Mucosa of descending colon (tissue), 3 donors: ENCODE results near the gene SRPK2. TPM values are rescaled to one million over a fixed set of nuclear protein-coding genes. Genes with fewer than 3 reads are reported as not detected.

ENCODE experiments used
- ATAC-seq: fragments of 200-7000 bp; cut with Tn5 transposase; one replicate; pipeline ENCODE4 v1.9.1; 2020; ENCODE audit warnings: mild to moderate bottlenecking, moderate library complexity
- DNase-seq, 3 donors: peaks; one replicate each; pipeline ENCODE4 v3.0.0-alpha.2; 2020
- H3K36me3 ChIP-seq: fragments of 200-600 bp; one replicate; pipeline ENCODE4 v1.8.0; 2021; ENCODE audit warnings: low read depth, mild to moderate bottlenecking
- H3K4me1 ChIP-seq: fragments of 200-600 bp; one replicate; pipeline ENCODE4 v1.8.0; 2021; ENCODE audit warnings: low read depth, mild to moderate bottlenecking
- H3K4me3 ChIP-seq: fragments of 200-600 bp; one replicate; pipeline ENCODE4 v1.8.0; 2021; ENCODE audit warnings: mild to moderate bottlenecking
- H3K9me3 ChIP-seq: fragments of 200-600 bp; one replicate; pipeline ENCODE4 v1.8.0; 2021; ENCODE audit warnings: mild to moderate bottlenecking
- CTCF ChIP-seq: fragments of 200-600 bp; IDR thresholded peaks from one replicate; pipeline ENCODE4 v1.8.0; 2022; ENCODE audit warnings: antibody characterized with exemption, mild to moderate bottlenecking
- intact Hi-C, 2 donors: fragments of 100-400 bp; cut with DNase I in 1 of 2; cut with micrococcal nuclease in 1 of 2; formaldehyde crosslinking; loops; one replicate each; pipeline versions ENCODE4 v1.11.0 to v1.11.1; 2022; cut with DNase I, micrococcal nuclease
- total RNA-seq, 3 donors: library from RNA; stranded (reverse); fragmentation: NEBNext Ultra II Directional in 2 of 3; extraction: Animal tissue kit (Norgen Biotek cat#: 25700) in 2 of 3; gene quantifications; one replicate each; pipeline versions ENCODE4 v1.2.1 to v1.2.4, GENCODE V29; 2021 to 2023
- donor health status: DM: no; HTN: no; CAD: no; lungs with moderate emphysema.
- donor health status: DM: no; HTN: no; CAD: no.
- donor health status: DM: no; HTN: yes; CAD: no.

The SRPK2 gene
- total RNA-seq, 3 donors from 2014 or later = 25.7 to 59.2 (median 31.6) TPM

DNA sequence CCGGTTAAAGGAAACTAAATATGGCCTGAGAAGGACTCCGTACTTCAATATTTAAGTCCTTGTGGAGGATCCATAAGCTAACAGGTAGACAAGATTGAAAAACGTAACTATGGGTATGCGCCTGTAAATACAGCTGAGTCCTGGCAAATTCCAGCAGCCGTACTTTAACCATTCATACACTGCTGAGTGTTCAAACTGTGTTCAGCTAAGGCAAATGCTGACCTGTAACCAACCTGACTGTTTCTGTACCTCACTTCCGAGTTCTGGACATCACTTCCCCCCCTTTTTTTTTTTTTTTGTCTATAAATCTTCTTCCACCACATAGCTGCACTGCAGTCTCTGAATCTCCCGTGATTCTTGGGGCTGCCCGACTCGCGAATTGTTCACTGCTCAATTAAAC is 69.1 kb downstream of the SRPK2 start:
- Histone ChIP-seq H3K4me3 (no peak overlapping the region), H3K4me1 (no peaks in the 10 kb centered on the region), H3K36me3 (no peaks in the 10 kb centered on the region), H3K9me3 (no peaks in the 10 kb centered on the region)
- ATAC-seq = no peak
- TF ChIP-seq CTCF = no peak
- DNase-seq = no peak
- intact Hi-C loops = no loop called here

GRCh38 chr7:105316578-105317344 is 72.0 kb downstream of the SRPK2 start:
- H3K9me3 ChIP-seq = no peaks in the 10 kb centered on the region
- no peak overlapping the region for H3K4me3 ChIP-seq
- no peak for TF ChIP-seq CTCF
- intact Hi-C loops = no loop called here
- no peak for DNase-seq
- no peaks in the 10 kb centered on the region for H3K36me3 ChIP-seq
- ATAC-seq = no peak
- H3K4me1 ChIP-seq = no peaks in the 10 kb centered on the region

DNA sequence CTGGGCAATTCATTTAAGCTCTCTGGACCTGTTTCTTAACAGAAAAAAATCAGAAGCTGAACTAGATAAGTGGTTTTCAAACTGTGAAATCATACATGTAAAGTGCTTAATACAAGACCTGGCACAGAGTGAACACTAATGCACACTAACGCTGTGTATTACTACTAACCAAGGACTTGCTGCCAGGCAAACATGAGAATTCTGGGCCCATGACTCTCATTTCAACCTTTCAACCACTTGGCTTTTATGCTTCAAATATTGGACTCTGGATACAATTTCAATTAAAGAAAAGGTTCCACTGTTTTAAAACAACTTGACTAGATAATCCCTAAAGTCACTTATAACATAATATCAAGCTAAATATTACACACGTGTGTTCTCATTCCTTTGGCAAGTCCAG is 73.4 kb downstream of the SRPK2 start:
- no peak for DNase-seq
- TF ChIP-seq CTCF = no peak
- no peak for ATAC-seq
- intact Hi-C loops = no loop called here
- Histone ChIP-seq H3K4me3 (no peak overlapping the region), H3K9me3 (no peaks in the 10 kb centered on the region), H3K4me1 (no peaks in the 10 kb centered on the region), H3K36me3 (no peaks in the 10 kb centered on the region)

DNA sequence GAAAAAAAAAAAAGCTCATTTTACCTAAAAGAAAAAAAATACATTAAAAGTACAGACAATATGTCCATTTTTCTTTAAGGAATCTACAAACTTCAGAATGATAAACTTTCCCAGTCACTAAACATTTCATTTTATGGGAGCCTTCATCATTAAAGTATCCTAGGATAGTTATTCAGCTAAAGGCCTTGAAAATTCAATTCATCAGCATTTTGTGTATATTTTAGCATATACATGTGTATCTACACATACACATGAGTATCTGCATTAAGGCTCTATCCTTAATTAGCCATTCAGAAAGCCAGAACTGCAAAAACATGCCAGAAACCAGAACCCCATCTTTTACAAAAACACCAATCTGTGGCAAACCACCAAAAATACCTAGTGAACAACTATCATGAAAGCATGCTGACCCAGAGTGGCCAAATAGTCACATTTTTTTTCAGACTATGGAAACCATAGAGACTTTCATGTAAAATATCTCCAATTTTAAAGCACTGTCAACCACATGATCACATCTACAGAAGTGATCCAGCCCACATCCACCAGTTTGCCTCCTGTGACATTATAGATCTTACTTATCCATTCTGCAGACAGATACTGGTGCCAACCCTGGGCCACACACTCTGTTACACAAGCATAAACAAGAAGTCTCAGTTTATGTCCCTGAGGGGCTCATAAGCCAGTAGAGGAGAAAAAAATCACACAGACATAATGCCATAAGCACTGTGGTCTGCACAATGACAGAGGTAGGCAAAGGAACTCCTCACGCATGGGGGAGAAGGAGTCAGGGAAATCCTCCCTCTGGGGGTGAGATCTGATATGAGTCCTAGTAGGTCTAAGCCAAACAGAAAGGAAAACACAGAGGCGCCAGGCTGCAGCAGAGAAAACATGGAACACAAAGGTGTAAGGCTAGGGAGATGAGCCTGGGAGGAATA is 79.2 kb downstream of the SRPK2 start:
- H3K4me1 ChIP-seq = peaks cover 3% of the 10 kb centered on the region
- DNase-seq (no peak), ATAC-seq (peak; percentile 15)
- no peaks in the 10 kb centered on the region for H3K36me3 ChIP-seq
- intact Hi-C loops = no loop called here
- no peak overlapping the region for H3K4me3 ChIP-seq
- H3K9me3 ChIP-seq = no peaks in the 10 kb centered on the region
- no peak for TF ChIP-seq CTCF

GRCh38 chr7:105307163-105307672 is 81.5 kb downstream of the SRPK2 start:
- H3K9me3 ChIP-seq = no peaks in the 10 kb centered on the region
- no peak overlapping the region for H3K4me3 ChIP-seq
- no peaks in the 10 kb centered on the region for H3K36me3 ChIP-seq
- DNase-seq (no peak), ATAC-seq (no peak)
- intact Hi-C loops = no loop called here
- peaks cover 3% of the 10 kb centered on the region for H3K4me1 ChIP-seq
- TF ChIP-seq CTCF = no peak
